HEK293 (cell line): ENCODE data around the gene ASTN2.

Source experiments
- CTCF ChIA-PET: fragments of 350-600 bp; formaldehyde crosslinking; extraction: SDS; loops from one replicate; lab custom pipeline; 2021; ENCODE audit warnings: antibody characterized with exemption; lab: Yijun Ruan, JAX
- POLR2A ChIA-PET: fragments of 300-600 bp; formaldehyde crosslinking; extraction: SDS; loops from one replicate; lab custom pipeline; 2020; ENCODE audit warnings: antibody characterized with exemption, inconsistent platforms; lab: Yijun Ruan, JAX
- H3K27ac ChIP-seq: fragments of 200-500 bp; sonication (Bioruptor generic); 2 replicates; pipeline ENCODE4 v1.5.1; 2014; ENCODE audit warnings: low read depth, low read length, control low read depth, inconsistent platforms; ENCODE audit errors: extremely low read depth
- H3K36me3 ChIP-seq, 2 experiments: fragments of 200-500 bp in 1 of 2; sonication (Bioruptor generic) in 1 of 2; 1 replicate in 1 of 2; 2 replicates in 1 of 2; pipeline ENCODE4 v1.5.1; 2014 to 2017; ENCODE audit warnings: inconsistent platforms in 2 of 2, low read length in 2 of 2; ENCODE audit not compliant: control insufficient read depth in 2 of 2, insufficient read depth in 1 of 2
- H3K4me1 ChIP-seq: fragments of 200-500 bp; sonication (Bioruptor generic); 2 replicates; pipeline ENCODE4 v1.5.1; 2014; ENCODE audit warnings: mild to moderate bottlenecking, low read length, inconsistent platforms; ENCODE audit not compliant: control insufficient read depth, insufficient read depth
- H3K4me3 ChIP-seq: 2 replicates; pipeline ENCODE4 v1.5.1; 2011; ENCODE audit warnings: low read depth, mild to moderate bottlenecking, control low read depth, low read length, moderate library complexity
- H3K9me3 ChIP-seq: fragments of 200-500 bp; sonication (Bioruptor generic); 2 replicates; pipeline ENCODE4 v1.5.1; 2014; ENCODE audit warnings: low read depth, low read length, inconsistent platforms; ENCODE audit not compliant: control insufficient read depth, insufficient read depth
- GLI2 ChIP-seq: fragments of 450-650 bp; formaldehyde crosslinking; IDR thresholded peaks from 2 replicates; pipeline ENCODE4; 2017; ENCODE audit warnings: missing biosample characterization, missing genetic modification characterization, low read depth, borderline replicate concordance
- HOXA7 ChIP-seq: sonication (generic); formaldehyde crosslinking; IDR thresholded peaks from 2 replicates; pipeline ENCODE4 v1.8.1; 2022; ENCODE audit warnings: missing genetic modification reagents, borderline replicate concordance
- KLF7 ChIP-seq: fragments of 450-650 bp; formaldehyde crosslinking; IDR thresholded peaks from 2 replicates; pipeline ENCODE4 v1.5.1; 2016; ENCODE audit warnings: missing biosample characterization, missing genetic modification characterization, borderline replicate concordance
- OSR2 ChIP-seq: fragments of 450-650 bp; formaldehyde crosslinking; IDR thresholded peaks from 2 replicates; pipeline ENCODE4 v1.5.1; 2016; ENCODE audit warnings: missing biosample characterization, missing genetic modification characterization
- SALL2 ChIP-seq: fragments of 450-650 bp; formaldehyde crosslinking; IDR thresholded peaks from 2 replicates; pipeline ENCODE4 v1.5.0; 2017; ENCODE audit warnings: missing biosample characterization, mild to moderate bottlenecking, missing genetic modification characterization, borderline replicate concordance
- TSHZ1 ChIP-seq: fragments of 450-650 bp; formaldehyde crosslinking; IDR thresholded peaks from 2 replicates; pipeline ENCODE4 v1.5.1; 2016; ENCODE audit warnings: missing biosample characterization, missing genetic modification characterization, borderline replicate concordance
- ZBTB10 ChIP-seq: fragments of 450-650 bp; formaldehyde crosslinking; IDR thresholded peaks from 2 replicates; pipeline ENCODE4 v1.5.1; 2016; ENCODE audit warnings: missing biosample characterization, missing genetic modification characterization
- ZNF132 ChIP-seq: fragments of 450-650 bp; formaldehyde crosslinking; IDR thresholded peaks from 2 replicates; pipeline ENCODE4 v1.5.1; 2017; ENCODE audit warnings: missing biosample characterization, missing genetic modification characterization, borderline replicate concordance
- ZNF146 ChIP-seq: fragments of 450-650 bp; formaldehyde crosslinking; IDR thresholded peaks from 2 replicates; pipeline ENCODE4 v1.5.1; 2016; ENCODE audit warnings: missing biosample characterization, missing genetic modification characterization
- ZNF221 ChIP-seq: fragments of 450-650 bp; formaldehyde crosslinking; IDR thresholded peaks from 2 replicates; pipeline ENCODE4 v1.5.1; 2017; ENCODE audit warnings: missing biosample characterization, missing genetic modification characterization, borderline replicate concordance
- ZNF248 ChIP-seq: fragments of 450-650 bp; formaldehyde crosslinking; IDR thresholded peaks from 2 replicates; pipeline ENCODE4 v1.5.1; 2017; ENCODE audit warnings: missing biosample characterization, missing genetic modification characterization
- ZNF362 ChIP-seq: fragments of 450-650 bp; formaldehyde crosslinking; IDR thresholded peaks from 2 replicates; pipeline ENCODE4 v1.5.1; 2016; ENCODE audit warnings: missing biosample characterization, missing genetic modification characterization
- ZNF37A ChIP-seq: fragments of 450-650 bp; IDR thresholded peaks from 2 replicates; pipeline ENCODE4 v1.5.1; 2018; ENCODE audit warnings: missing biosample characterization, missing genetic modification characterization
- ZNF416 ChIP-seq: fragments of 450-650 bp; formaldehyde crosslinking; IDR thresholded peaks from 2 replicates; pipeline ENCODE4 v1.5.1; 2016; ENCODE audit warnings: missing biosample characterization, missing genetic modification characterization
- ZNF521 ChIP-seq: fragments of 450-650 bp; formaldehyde crosslinking; IDR thresholded peaks from 2 replicates; pipeline ENCODE4 v1.5.1; 2017; ENCODE audit warnings: missing biosample characterization, mild to moderate bottlenecking, missing genetic modification characterization
- ZNF560 ChIP-seq: fragments of 450-650 bp; formaldehyde crosslinking; IDR thresholded peaks from 2 replicates; pipeline ENCODE4 v1.5.1; 2017; ENCODE audit warnings: missing biosample characterization, missing genetic modification characterization, borderline replicate concordance
- ZNF571 ChIP-seq: fragments of 450-650 bp; formaldehyde crosslinking; IDR thresholded peaks from 2 replicates; pipeline ENCODE4 v1.5.0; 2017; ENCODE audit warnings: missing biosample characterization, missing genetic modification characterization
- ZNF596 ChIP-seq: fragments of 450-650 bp; IDR thresholded peaks from 2 replicates; pipeline ENCODE4 v1.5.0; 2018; ENCODE audit warnings: missing biosample characterization, mild to moderate bottlenecking, missing genetic modification characterization, moderate library complexity
- ZNF654 ChIP-seq: fragments of 450-650 bp; formaldehyde crosslinking; IDR thresholded peaks from 2 replicates; pipeline ENCODE4 v1.5.1; 2016; ENCODE audit warnings: low read depth, missing biosample characterization, missing genetic modification characterization
- ZNF677 ChIP-seq: fragments of 450-650 bp; IDR thresholded peaks from 2 replicates; pipeline ENCODE4 v1.5.0; 2018; ENCODE audit warnings: missing biosample characterization, mild to moderate bottlenecking, missing genetic modification characterization, moderate library complexity
- ZNF704 ChIP-seq: fragments of 450-650 bp; formaldehyde crosslinking; IDR thresholded peaks from 2 replicates; pipeline ENCODE4 v1.5.1; 2016; ENCODE audit warnings: missing biosample characterization, missing genetic modification characterization
- ZNF747 ChIP-seq: fragments of 450-650 bp; formaldehyde crosslinking; IDR thresholded peaks from 2 replicates; pipeline ENCODE4 v1.5.1; 2016; ENCODE audit warnings: missing biosample characterization, missing genetic modification characterization
- ZNF768 ChIP-seq: fragments of 450-650 bp; formaldehyde crosslinking; IDR thresholded peaks from 2 replicates; pipeline ENCODE4 v1.5.1; 2018; ENCODE audit warnings: missing biosample characterization, mild to moderate bottlenecking, missing genetic modification characterization
- ZNF785 ChIP-seq: fragments of 450-650 bp; formaldehyde crosslinking; IDR thresholded peaks from 2 replicates; pipeline ENCODE4 v1.5.1; 2016; ENCODE audit warnings: missing biosample characterization, missing genetic modification characterization
- ZSCAN16 ChIP-seq: fragments of 450-650 bp; formaldehyde crosslinking; IDR thresholded peaks from 2 replicates; pipeline ENCODE4 v1.5.1; 2016; ENCODE audit warnings: missing biosample characterization, missing genetic modification characterization
- TF ChIP-seq, protein P1 (sequence below): fragments of 450-650 bp; formaldehyde crosslinking; IDR thresholded peaks from 2 replicates; pipeline ENCODE4 v1.5.1; 2017; ENCODE audit warnings: missing biosample characterization, mild to moderate bottlenecking, missing genetic modification characterization, moderate library complexity

Gene ASTN2

GRCh38 chr9:117125531-117125930 lies 289.3 kb downstream of the ASTN2 start:
- no peaks in the 10 kb centered on the region for H3K9me3 ChIP-seq
- POLR2A ChIA-PET = no interaction called here
- TF ChIP-seq ZNF37A (tag by site-specific recombination) (no peak), ZNF521 (tag by site-specific recombination) (no peak), ZNF596 (tag by site-specific recombination) (no peak), TSHZ1 (tag by site-specific recombination) (no peak), ZNF571 (tag by site-specific recombination) (no peak), ZNF677 (no peak), ZNF416 (no peak), ZBTB10 (no peak), SALL2 (tag by site-specific recombination) (no peak), ZSCAN16 (tag by site-specific recombination) (no peak), OSR2 (tag by site-specific recombination) (no peak)
- TF ChIP-seq, protein P1, sequence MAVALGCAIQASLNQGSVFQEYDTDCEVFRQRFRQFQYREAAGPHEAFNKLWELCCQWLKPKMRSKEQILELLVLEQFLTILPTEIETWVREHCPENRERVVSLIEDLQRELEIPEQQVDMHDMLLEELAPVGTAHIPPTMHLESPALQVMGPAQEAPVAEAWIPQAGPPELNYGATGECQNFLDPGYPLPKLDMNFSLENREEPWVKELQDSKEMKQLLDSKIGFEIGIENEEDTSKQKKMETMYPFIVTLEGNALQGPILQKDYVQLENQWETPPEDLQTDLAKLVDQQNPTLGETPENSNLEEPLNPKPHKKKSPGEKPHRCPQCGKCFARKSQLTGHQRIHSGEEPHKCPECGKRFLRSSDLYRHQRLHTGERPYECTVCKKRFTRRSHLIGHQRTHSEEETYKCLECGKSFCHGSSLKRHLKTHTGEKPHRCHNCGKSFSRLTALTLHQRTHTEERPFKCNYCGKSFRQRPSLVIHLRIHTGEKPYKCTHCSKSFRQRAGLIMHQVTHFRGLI = no peak

DNA sequence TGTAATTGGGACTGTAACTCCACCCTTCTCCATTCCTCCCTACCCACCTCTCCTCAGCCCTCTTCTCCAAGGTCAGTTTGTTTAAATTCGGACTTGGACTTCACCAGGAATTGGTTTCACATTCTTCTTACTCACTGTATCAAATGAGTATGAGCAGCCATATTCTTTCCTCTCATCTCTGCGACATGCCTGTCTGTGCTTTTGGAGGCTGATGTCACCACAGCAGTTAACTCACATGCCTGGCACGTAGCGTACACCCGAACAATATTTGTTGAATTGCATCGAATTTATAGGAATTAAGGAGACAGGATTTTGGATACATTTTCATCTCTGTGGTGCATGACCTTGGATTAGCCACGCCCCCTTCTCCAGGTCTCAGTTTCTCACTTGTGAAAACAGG lies 291.1 kb downstream of the ASTN2 start:
- no peak overlapping the region for H3K4me3 ChIP-seq
- TF ChIP-seq KLF7 (tag by site-specific recombination) = no peak
- TF ChIP-seq ZNF362 (tag by site-specific recombination) = no peak
- TF ChIP-seq ZNF747 = no peak
- no peak for TF ChIP-seq ZNF221 (tag by site-specific recombination)
- no peak for TF ChIP-seq ZNF560 (tag by site-specific recombination)
- TF ChIP-seq ZNF704 = no peak
- no peak for TF ChIP-seq ZNF768 (tag by site-specific recombination)
- TF ChIP-seq ZNF146 (tag by site-specific recombination) = no peak
- TF ChIP-seq ZSCAN16 (tag by site-specific recombination) = no peak
- no peak for TF ChIP-seq GLI2
- TF ChIP-seq ZNF654 (tag by site-specific recombination) = no peak
- no peak for TF ChIP-seq ZNF248 (tag by site-specific recombination)
- no peak for TF ChIP-seq HOXA7
- TF ChIP-seq ZNF785 = no peak
- TF ChIP-seq ZNF132 (tag by site-specific recombination) = no peak

More at GRCh38 chr9:117125531-117125930, 289.3 kb downstream of the ASTN2 start:
- no peak overlapping the region for H3K4me3 ChIP-seq
- CTCF ChIA-PET = no interaction called here
- H3K36me3 ChIP-seq = no peaks in the 10 kb centered on the region
- no peak overlapping the region for H3K27ac ChIP-seq
- H3K4me1 ChIP-seq = no peaks in the 10 kb centered on the region

More for the DNA sequence above, 291.1 kb downstream of the ASTN2 start:
- CTCF ChIA-PET = interaction anchor here (0.6 kb wide), 1 partner anchor 283 kb away, joined by 4 read pairs; no protein-coding TSS in a partner anchor
- H3K9me3 ChIP-seq = no peaks in the 10 kb centered on the region
- POLR2A ChIA-PET = no interaction called here
- no peaks in the 10 kb centered on the region for H3K4me1 ChIP-seq
- no peak overlapping the region for H3K27ac ChIP-seq
- H3K36me3 ChIP-seq = no peaks in the 10 kb centered on the region
